K562 treated with DMSO at 1 percent for 48 hours (cell line): ENCODE results near the gene POFUT1. TPM values are rescaled to one million over a fixed set of nuclear protein-coding genes. Genes with fewer than 3 reads are reported as not detected.

Experiments used
- total RNA-seq: library from RNA; unstranded; fragments of 300-600 nt; gene quantifications from 2 replicates; pipeline ENCODE4 v1.2.3, GENCODE V29; 2022; ENCODE audit warnings: low replicate concordance; ENCODE audit errors: extremely low read depth

The POFUT1 gene
- total RNA-seq, result not detected in 2 replicates

DNA sequence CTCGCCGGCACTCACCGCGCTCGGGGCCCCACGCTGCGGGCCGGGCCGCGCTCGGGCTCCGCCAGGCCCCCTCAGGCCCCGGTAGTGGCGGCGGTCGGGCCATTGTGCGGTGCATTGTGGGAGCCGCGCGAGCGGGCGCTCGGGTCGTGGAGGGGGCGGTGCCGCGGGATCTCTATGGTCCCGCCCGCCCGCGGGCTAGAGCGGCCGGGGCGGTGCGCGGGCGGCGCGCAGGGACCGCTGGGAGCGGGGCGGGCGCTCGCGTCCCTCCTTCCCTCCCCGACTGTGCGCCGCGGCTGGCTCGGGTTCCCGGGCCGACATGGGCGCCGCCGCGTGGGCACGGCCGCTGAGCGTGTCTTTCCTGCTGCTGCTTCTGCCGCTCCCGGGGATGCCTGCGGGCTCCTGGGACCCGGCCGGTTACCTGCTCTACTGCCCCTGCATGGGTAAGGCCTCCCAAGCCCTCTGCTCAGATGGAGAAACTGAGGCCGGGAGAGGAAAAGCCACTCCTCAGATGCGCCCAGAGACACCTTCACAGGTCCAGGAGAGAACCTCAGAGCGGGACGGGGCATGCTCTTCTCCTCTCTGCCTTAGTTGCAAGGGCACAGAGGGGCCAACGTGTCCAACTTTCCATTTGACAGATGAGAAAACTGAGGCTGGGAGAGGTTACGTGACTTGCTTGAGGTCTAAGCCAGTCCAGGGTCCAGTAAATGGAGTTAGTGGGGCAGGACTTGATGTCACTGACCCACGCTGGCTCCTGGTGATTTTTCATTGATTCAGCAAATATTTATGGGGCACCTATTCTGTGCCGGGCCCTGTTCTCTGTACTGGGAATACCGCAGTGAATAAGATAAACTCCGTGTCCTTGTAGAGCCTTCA, at the start of gene POFUT1, which contains the start of gene PLAGL2:
POFUT1 (plus strand) TSS at position 255 of the 873 bp plus-strand sequence; CDS start at position 317, 62 bp downstream.
PLAGL2 (minus strand) TSS at position 118 of the 873 bp plus-strand sequence. CDS start 5,565 bp downstream, outside the sequence.

GRCh38 chr20:32277361-32278198, 69.9 kb downstream of the POFUT1 start, which contains the start of gene KIF3B:
TSS of gene KIF3B (plus strand) at chr20:32277651. CDS start at chr20:32309778, 32,127 bp downstream.

Other genes with a start within 250 kb of the POFUT1 start
- not detected in 2 replicates for gene XKR7, start 239.7 kb upstream of the POFUT1 start, total RNA-seq
- gene CCM2L, start 197.4 kb upstream of the POFUT1 start, total RNA-seq, result not detected in 2 replicates
- not detected in 2 replicates for gene HCK, start 155.6 kb upstream of the POFUT1 start, total RNA-seq
- gene TM9SF4, start 98.2 kb upstream of the POFUT1 start, total RNA-seq, result not detected in 2 replicates
- not detected in 2 replicates for gene PLAGL2, start 137 bp upstream of the POFUT1 start, total RNA-seq
- gene KIF3B, start 69.8 kb downstream of the POFUT1 start, total RNA-seq, result not detected in 2 replicates
- gene ASXL1, start 150.5 kb downstream of the POFUT1 start, total RNA-seq, result not detected in 2 replicates